GM12875 (cell line): ENCODE measurements around the gene GLIS1.

Source experiments
- H3K4me3 ChIP-seq: one replicate; pipeline ENCODE4 v1.5.1; 2011; ENCODE audit warnings: low read depth, low read length, control low read depth
- CTCF ChIP-seq: IDR thresholded peaks from 2 replicates; pipeline ENCODE4 v1.5.1; 2011; ENCODE audit warnings: low read depth, mild to moderate bottlenecking, control low read depth, inconsistent platforms, low read length, moderate library complexity, borderline replicate concordance; ENCODE audit not compliant: insufficient read depth

GLIS1 gene

DNA sequence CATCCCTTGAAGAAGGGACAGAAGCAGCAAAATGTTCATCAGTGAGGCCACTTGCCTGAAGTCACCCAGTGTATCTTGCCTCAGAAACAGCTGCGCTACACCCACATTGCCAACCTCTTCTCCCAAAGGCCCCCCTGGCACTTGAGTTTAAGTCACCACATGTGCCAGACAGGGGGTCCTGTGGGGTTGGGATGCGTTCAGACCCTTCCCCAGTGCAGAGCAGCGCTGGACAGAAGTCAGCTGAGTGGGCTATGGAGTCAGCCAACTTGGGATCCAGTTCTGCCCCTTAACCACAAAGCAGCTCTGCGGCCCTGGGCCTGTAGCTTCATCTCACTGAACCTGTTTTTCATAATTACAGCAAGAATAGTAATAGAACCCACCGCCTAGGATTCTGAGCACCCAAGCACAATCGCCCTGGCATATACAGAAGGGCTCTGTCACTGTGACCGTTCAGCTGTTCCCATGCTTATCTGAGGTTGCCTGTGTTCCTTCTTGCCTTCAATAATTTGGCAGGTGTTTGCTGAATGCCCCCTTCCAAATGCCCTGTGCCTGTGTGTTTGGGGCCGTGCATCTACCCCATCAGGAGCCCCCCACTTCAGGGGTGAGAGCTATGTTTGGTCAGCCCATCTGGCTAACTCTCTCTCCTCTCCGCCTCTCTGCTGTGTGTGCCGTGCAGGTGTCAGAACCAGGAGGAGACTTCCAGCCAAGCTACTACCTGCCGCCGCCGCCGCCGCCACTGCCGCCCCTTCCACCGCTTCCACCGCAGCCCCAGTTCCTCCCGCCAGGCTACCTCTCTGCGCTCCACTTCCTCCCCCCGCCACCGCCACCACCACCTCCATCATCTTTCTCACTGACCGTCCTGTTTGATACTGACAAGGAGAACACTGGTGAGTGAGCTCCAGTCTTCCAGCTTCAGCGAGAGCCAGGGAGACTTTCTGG is 274.7 kb downstream of the GLIS1 start:
- TF ChIP-seq CTCF, result no peak
- no peak overlapping the region for H3K4me3 ChIP-seq

DNA sequence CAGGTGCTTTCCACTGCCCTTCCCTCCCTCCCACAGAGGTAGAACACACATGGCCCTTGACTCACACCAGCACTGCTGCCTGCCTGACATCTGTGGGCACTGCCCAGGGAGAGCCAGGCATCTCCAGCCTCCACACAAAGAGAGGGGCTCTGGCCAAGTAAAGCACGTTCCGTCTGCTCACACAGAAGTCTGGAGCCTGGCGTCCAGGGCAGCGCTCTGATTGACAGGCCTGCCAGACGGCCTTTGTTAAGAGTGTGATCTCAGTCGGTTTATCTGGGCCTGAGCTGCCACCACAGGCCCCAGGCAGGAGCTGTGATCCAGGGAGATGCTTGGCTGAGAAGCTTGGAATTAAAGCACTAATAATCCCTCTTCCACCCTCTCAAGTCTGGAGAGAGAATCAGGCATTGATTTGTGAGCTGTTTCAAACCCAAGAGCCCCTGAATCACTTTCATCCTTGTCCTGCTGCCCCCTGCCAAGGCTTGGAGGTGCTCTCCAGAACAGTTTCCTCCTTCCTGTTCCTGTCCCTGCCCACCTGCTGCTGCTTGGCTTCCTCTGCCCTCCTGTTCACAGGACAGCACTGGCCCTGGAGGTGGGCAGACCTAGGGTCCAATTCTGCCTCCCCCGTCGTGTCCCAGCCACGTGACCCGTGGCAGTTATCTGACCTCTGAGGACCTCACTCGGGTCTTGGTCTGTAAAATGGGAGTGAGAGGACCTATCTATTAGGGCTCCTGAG is 276.0 kb downstream of the GLIS1 start:
- TF ChIP-seq CTCF, result no peak

GRCh38 chr1:53462193-53462592 is 276.8 kb downstream of the GLIS1 start:
- no peak for TF ChIP-seq CTCF
- no peak overlapping the region for H3K4me3 ChIP-seq

More for the DNA sequence above, 276.0 kb downstream of the GLIS1 start:
- no peak overlapping the region for H3K4me3 ChIP-seq

- TF ChIP-seq CTCF, result no peak
- no peak overlapping the region for H3K4me3 ChIP-seq
Measured at GRCh38 chr1:53461323-53462044, 277.5 kb downstream of the GLIS1 start.

DNA sequence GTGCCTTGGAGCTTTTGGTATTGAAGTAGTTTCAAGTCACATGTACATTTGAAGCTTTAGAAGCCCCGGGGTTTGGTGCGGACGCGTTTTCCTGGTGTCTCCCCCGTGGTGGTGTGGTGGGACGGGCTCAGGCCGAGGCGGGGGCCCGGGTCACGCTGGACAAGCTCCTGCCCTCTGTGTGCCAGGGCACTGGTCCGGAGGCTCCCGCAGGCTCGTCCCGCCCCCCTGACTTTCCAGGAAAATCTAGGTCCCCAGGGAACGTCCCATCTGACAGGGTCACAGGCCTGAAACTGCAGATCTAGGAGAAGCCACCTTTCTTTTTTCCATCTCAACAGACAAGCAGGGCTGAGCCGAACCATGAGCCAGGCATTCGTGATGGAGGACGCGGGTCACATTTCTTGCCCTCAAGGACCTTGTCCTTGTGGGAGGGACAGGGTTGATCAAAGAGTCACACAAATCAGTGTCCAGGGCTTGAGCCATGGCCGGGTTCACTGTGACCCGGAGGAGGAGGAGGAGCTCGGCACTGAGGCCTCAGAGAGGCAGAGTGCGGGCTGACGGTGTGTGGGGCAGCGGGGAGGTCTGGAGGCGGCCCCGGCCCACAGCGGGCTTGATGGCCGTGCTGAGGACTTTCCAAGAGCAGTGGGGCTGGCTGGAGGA is 278.2 kb downstream of the GLIS1 start:
- H3K4me3 ChIP-seq, result no peak overlapping the region
- no peak for TF ChIP-seq CTCF

DNA sequence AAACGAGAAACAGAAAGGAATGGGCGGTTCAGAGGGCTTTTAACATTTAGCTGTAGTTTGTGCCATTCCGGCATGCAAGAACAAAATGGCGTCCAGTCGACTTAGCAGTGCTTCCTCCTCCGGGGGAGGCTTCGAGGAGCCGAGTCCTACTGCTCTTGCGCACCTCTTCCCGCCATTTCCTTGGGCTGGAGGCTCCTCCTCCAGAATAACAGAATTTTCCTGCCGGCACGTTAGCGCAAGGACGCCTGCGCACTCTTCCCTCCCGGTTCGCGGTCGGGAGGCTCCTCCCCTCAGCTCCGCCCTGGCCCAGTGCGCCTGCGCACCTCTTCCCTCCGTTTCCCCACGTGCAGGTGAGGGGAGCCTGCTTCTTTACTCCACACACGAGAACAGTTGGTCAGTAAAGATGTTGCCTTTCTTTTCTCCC is 278.7 kb downstream of the GLIS1 start:
- no peak overlapping the region for H3K4me3 ChIP-seq
- TF ChIP-seq CTCF, result no peak
